ENCODE measurements around the gene RPS6KA1. TPM values are rescaled to one million over a fixed set of nuclear protein-coding genes. Genes with fewer than 3 reads are reported as not detected.

Gene RPS6KA1
- polyA plus RNA-seq, 1 donor (not counting 4 experiments of a cell fraction or from before 2014, with no cell fraction given) = 65.9 TPM

GRCh38 chr1:26537951-26538352 lies 8.4 kb downstream of the RPS6KA1 start:
- peaks cover 30 to 41% of the 10 kb centered on the region in 2 experiments for H3K36me3 ChIP-seq (ENCODE audit: control insufficient read depth in 2 of 2, extremely low read depth in 1 of 2, insufficient read depth in 2 of 2, low read length in 2 of 2)
- no peak overlapping the region for H2AFZ ChIP-seq (ENCODE audit: control insufficient read depth, low read length)
- TF ChIP-seq EZH2 (IDR thresholded peaks at IDR 0.05; ENCODE audit: low read length) (no peak), CTCF (optimal IDR thresholded peaks at IDR 0.05 in 1 of 3, IDR thresholded peaks at IDR 0.05 in 1 of 3, conservative IDR thresholded peaks at IDR 0.05 in 1 of 3; ENCODE audit: extremely low read depth in 1 of 3, insufficient read depth in 2 of 3, low read length in 3 of 3) (peak in 2 of 3 experiments; percentile 29 to 53)
- no peak overlapping the region for H3K9ac ChIP-seq (ENCODE audit: control insufficient read depth, extremely low read depth, insufficient read depth, low read length)
- peaks cover 22% of the 10 kb centered on the region for H3K4me1 ChIP-seq (ENCODE audit: control insufficient read depth, extremely low read depth, insufficient read depth, low read length)
- no peaks in the 10 kb centered on the region for H3K9me3 ChIP-seq (ENCODE audit: control insufficient read depth, low read depth, low read length)
- H3K27ac ChIP-seq (ENCODE audit: control insufficient read depth, insufficient read depth, low read length) = no peak overlapping the region
- H3K79me2 ChIP-seq (ENCODE audit: control insufficient read depth, insufficient read depth, low read length) = peaks cover 93% of the 10 kb centered on the region
- dilution Hi-C loops (cut with MboI; ENCODE audit: extremely low pct_ligation_motif_present, low sequenced_read_pairs) = no loop called here
- DNase-seq (ENCODE audit: low read depth, low spot score) = no peak
- peaks cover 6% of the 10 kb centered on the region for H3K9me1 ChIP-seq (ENCODE audit: control insufficient read depth, extremely low read depth, insufficient read depth, low read length)
- no peak overlapping the region for H3K4me2 ChIP-seq (ENCODE audit: control insufficient read depth, extremely low read depth, insufficient read depth, low read depth, low read length)
- H3K27me3 ChIP-seq (ENCODE audit: control insufficient read depth, extremely low read depth, insufficient read depth, low read length) = no peaks in the 10 kb centered on the region
- no peak for FAIRE-seq
- peaks cover 22% of the 10 kb centered on the region for H4K20me1 ChIP-seq (ENCODE audit: control insufficient read depth, extremely low read depth, insufficient read depth, low read length)
- no peak overlapping the region for H3K4me3 ChIP-seq (ENCODE audit: control insufficient read depth in 2 of 3, extremely low read depth in 1 of 3, insufficient read depth in 2 of 3, low read depth in 1 of 3, low read length in 3 of 3)

GRCh38 chr1:26538480-26539412 lies 9.2 kb downstream of the RPS6KA1 start:
- H3K9me3 ChIP-seq (ENCODE audit: control insufficient read depth, low read depth, low read length) = no peaks in the 10 kb centered on the region
- H3K27ac ChIP-seq (ENCODE audit: control insufficient read depth, insufficient read depth, low read length) = no peak overlapping the region
- dilution Hi-C loops (cut with MboI; ENCODE audit: extremely low pct_ligation_motif_present, low sequenced_read_pairs) = no loop called here
- H3K36me3 ChIP-seq (ENCODE audit: control insufficient read depth in 2 of 2, extremely low read depth in 1 of 2, insufficient read depth in 2 of 2, low read length in 2 of 2) = peaks cover 32 to 41% of the 10 kb centered on the region in 2 experiments
- H3K4me2 ChIP-seq (ENCODE audit: control insufficient read depth, extremely low read depth, insufficient read depth, low read depth, low read length) = no peak overlapping the region
- peaks cover 93% of the 10 kb centered on the region for H3K79me2 ChIP-seq (ENCODE audit: control insufficient read depth, insufficient read depth, low read length)
- no peak overlapping the region for H3K9ac ChIP-seq (ENCODE audit: control insufficient read depth, extremely low read depth, insufficient read depth, low read length)
- no peaks in the 10 kb centered on the region for H3K27me3 ChIP-seq (ENCODE audit: control insufficient read depth, extremely low read depth, insufficient read depth, low read length)
- H3K9me1 ChIP-seq (ENCODE audit: control insufficient read depth, extremely low read depth, insufficient read depth, low read length) = peaks cover 6% of the 10 kb centered on the region
- no peak overlapping the region for H3K4me3 ChIP-seq (ENCODE audit: control insufficient read depth in 2 of 3, extremely low read depth in 1 of 3, insufficient read depth in 2 of 3, low read depth in 1 of 3, low read length in 3 of 3)
- H3K4me1 ChIP-seq (ENCODE audit: control insufficient read depth, extremely low read depth, insufficient read depth, low read length) = peaks cover 22% of the 10 kb centered on the region
- no peak for TF ChIP-seq EZH2 (IDR thresholded peaks at IDR 0.05; ENCODE audit: low read length)
- TF ChIP-seq CTCF (optimal IDR thresholded peaks at IDR 0.05 in 1 of 3, IDR thresholded peaks at IDR 0.05 in 1 of 3, conservative IDR thresholded peaks at IDR 0.05 in 1 of 3; ENCODE audit: extremely low read depth in 1 of 3, insufficient read depth in 2 of 3, low read length in 3 of 3) = peak; percentile 64 to 77 (median 70)
- no peak overlapping the region for H2AFZ ChIP-seq (ENCODE audit: control insufficient read depth, low read length)
- no peak for FAIRE-seq
- no peak for DNase-seq (ENCODE audit: low read depth, low spot score)
- H4K20me1 ChIP-seq (ENCODE audit: control insufficient read depth, extremely low read depth, insufficient read depth, low read length) = peaks cover 22% of the 10 kb centered on the region
